Dedifferentiated amniotic fluid mesenchymal stem cell (primary cell): Measurements from ENCODE around the gene GSDMA.

Source experiments
- DNase-seq: peaks from one replicate; pipeline ENCODE4 v3.0.0-alpha.2; 2016; ENCODE audit errors: extremely low spot score

Gene GSDMA

GRCh38 chr17:39962642-39963220 lies at the start of gene GSDMA:
TSS of gene GSDMA (plus strand) at chr17:39963004. CDS start at chr17:39965688, 2,684 bp downstream.
- DNase-seq, result no peak

DNA sequence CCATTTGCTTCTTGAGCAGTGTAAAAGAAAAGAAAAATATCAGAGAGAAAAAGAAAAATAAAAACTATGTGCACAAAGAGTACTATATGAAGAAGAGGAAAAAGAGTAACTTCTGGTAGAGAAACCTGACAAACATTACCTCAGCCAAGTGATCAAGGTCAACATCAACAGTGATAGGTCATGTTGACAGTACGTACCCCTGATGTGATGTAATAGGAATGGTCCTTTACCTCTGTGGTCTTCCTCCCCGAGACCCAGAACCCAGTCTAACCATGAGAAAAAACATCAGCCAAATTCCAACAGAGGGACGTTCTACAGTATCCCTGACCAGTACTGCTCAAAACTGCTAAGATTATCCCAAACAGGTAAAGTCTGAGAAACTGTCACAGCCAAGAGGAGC lies 48.8 kb upstream of the GSDMA start:
- DNase-seq, result no peak

GRCh38 chr17:39915559-39915958 lies 47.2 kb upstream of the GSDMA start:
- no peak for DNase-seq

DNA sequence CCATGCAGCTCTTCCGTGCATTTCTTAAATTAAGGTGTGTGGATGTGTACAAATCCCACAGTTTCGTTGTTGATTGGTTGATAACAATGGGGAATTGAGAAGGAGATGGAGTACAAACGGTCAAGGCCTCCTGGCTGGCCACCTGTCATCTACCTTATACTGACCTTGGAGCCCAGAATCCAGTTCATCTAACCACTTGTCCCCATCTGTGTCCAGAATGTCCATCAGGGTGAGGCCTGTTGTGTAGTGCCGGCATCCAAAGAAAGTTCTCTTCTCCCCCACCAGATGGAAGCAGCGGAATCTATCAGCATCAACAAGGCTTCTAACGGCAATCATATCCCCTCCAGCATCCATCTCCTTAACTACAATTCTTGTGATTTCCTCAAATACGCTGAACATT lies 45.9 kb upstream of the GSDMA start:
- no peak for DNase-seq

GRCh38 chr17:39919087-39919683 lies 43.6 kb upstream of the GSDMA start:
- no peak for DNase-seq

DNA sequence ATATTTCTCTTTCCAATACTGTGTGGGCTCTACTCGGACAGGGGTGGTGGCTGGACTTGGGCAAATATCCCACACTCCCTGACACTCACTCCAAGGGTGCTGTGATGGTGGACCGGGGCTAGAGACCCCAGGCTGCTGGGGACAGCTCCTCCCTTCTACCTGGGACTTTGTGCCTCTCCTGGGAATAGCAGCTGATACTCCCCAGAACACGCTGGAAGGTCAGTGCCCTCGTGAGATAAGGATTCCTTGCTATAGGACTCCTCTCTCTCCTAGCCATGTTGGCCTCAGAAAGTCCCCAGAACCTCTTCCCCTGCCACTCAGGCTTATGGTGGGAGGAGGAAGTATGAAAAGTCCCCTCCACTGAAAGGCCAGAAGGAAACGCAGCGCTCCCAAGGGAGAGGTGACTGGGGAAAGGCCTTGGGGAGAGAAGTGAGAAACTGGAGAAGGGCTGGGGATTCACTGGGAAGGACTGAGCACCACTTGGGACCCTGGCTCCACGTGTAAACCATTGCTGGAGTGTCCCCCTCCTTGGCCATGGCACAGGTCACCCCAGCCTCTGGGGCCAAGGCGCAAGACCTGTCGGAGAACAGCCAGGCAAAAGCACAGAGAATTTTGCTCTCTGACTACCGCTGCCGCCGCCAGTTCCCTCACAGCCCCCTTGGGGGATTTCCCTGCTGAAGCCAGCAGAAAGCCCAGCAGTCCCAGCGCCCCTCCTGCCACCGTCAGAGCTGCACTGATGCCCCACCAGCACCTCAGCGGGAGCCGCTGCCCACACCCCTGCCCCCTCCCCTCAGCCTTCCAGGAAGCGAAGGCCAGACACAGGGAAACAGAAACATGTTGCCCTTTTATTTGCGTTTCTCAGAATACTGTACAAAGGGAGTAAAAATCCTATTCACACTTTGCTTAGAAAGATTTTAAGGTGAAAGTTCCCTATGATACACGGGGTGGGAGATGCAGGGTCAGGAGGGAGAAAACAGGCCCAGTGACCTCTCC lies 42.3 kb upstream of the GSDMA start:
- DNase-seq, result no peak

DNA sequence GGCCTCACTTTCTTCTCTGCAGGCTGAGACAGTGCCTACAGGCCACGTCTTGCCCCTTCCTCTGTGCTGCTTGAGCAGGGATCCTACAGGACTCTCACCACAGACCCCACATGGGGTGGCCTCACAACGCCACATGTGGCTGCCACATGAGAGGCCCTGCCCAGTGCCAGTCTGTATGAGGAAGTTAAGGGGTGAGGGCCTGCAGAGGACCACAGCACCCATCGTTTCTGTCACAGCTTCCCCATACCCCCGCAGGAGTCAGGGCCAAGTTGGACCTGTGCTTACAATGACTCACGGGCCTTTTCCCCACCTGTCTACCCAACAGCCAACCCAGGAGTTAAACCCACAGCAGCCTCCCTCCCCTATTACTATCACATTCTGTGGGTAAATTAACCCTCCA lies 41.5 kb upstream of the GSDMA start:
- no peak for DNase-seq

GRCh38 chr17:39922006-39922405 lies 40.8 kb upstream of the GSDMA start:
- no peak for DNase-seq

- no peak for DNase-seq
Measured at GRCh38 chr17:39923230-39923629, 39.6 kb upstream of the GSDMA start.

DNA sequence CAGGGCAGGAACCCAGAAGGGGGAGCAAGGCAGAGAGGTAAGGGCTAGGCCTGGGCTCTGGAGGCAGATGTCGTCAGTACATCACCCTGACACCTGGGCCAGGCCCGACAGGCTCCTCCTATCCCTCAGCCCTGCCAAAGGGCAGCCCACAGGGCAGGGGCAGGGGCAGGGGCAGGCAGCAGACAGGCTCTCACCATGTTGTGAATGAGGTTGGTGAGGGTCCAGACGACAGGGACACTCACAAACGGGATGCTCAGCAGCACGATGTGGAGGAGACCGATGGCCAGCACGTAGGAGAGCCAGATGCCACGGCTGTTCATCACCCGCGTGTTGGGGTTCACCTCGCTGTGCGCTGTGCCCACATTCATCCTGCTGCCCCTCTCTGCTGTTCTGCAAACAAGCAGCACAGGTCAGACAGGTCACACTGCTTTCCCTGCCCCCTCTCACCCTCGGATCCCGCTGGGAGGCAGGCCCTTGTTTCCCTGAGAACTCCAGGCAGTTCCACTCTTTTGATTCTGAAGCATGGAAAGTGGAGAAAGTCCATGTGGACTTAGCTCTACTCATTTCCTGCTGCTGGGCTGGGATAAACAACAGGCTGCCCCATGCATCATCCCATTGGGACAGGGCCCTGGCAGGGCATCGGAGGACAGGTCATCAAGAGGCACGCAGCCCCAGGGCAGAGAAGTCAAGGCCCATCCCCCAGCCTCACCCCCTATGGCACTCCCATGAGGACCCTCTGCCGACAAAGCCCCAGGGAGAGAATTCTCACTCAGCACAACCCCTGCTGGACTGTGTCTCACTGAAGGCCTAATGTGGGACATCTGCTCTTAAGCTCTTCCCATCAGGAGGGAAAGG lies 38.7 kb upstream of the GSDMA start:
- no peak for DNase-seq

DNA sequence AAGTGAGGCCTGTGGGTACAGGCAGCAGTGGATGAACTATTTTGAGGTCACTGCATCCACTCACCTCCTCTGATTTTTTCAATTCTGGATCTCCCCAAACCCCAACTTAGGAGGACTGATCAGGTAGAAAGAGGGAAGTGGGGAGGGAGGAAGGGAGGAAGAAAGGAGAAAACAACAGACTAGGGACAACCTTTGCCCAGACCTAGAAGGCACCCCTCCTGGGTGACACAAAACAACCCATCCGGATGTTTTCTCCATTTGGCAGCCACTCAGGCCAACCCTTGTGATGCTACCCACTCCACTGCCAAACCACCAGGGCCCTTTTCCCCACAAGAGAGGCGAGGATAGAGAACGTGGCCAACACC lies 38.1 kb upstream of the GSDMA start:
- no peak for DNase-seq

- no peak for DNase-seq
Measured at GRCh38 chr17:39925282-39926134, 37.3 kb upstream of the GSDMA start.

- DNase-seq, result no peak
Measured at GRCh38 chr17:39926135-39926587, 36.6 kb upstream of the GSDMA start.

GRCh38 chr17:39926588-39927100 lies 36.2 kb upstream of the GSDMA start:
- no peak for DNase-seq

- peak; percentile 92 for DNase-seq
Measured at GRCh38 chr17:39927101-39927928, 35.5 kb upstream of the GSDMA start, which contains the start of the genes LRRC3C and ORMDL3. TSS of gene LRRC3C (plus strand) at chr17:39927732. CDS start at chr17:39941524, 13,792 bp downstream. TSS of gene ORMDL3 (minus strand) at chr17:39927601. CDS start at chr17:39924203, 3,398 bp downstream.

DNA sequence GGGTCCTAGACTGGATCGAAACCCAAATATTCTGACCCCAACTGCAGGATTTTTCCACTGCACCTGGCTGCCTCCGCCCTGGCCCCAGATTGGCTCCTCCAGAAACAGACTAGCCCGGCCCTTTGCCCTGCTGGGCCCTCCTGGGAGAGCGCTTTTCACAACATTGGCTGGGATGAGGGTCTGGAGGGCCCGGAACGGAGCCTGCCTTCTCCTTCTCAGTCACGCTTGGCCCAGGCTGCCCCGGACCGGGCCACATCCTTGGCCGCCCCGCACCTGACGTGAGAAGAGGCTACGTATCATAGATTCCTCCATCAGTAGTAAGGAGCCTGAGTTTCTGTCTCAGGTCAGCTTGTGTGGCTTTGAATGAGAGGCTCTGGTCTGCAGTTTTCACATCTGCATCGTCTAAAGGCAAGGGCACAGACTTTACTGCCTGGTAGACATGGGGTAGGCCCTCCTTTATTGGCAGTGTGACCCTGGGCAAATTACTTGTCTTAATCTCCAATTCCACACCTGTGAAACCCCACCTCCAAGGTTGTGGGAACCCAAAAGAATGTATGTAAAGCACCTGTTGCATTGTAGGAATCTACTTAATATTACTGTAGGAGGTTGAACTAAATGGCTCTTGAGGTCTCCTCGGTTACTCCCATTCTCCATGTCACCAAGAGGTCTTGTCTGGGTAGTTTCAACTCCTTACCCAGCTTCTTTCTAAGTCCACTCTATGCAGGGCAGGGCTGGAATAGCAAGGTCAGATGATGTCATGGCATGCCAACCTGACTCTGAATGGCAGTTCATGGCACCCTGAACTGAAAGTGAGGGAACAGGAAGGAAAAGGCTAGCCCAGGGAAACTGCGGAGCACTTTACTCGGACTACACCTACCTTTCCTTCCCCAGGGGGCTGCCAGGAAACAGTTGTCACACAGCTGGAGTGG lies 34.6 kb upstream of the GSDMA start:
- no peak for DNase-seq

GRCh38 chr17:39928858-39929645 lies 33.8 kb upstream of the GSDMA start:
- DNase-seq, result peak; percentile 76
